Fibroblast of the conjunctiva (primary cell): ENCODE results near the gene S100A12.

ENCODE experiments used
- DNase-seq: peaks from one replicate; pipeline ENCODE4 v3.0.0-alpha.2; 2010; ENCODE audit warnings: low read depth

The S100A12 gene

DNA sequence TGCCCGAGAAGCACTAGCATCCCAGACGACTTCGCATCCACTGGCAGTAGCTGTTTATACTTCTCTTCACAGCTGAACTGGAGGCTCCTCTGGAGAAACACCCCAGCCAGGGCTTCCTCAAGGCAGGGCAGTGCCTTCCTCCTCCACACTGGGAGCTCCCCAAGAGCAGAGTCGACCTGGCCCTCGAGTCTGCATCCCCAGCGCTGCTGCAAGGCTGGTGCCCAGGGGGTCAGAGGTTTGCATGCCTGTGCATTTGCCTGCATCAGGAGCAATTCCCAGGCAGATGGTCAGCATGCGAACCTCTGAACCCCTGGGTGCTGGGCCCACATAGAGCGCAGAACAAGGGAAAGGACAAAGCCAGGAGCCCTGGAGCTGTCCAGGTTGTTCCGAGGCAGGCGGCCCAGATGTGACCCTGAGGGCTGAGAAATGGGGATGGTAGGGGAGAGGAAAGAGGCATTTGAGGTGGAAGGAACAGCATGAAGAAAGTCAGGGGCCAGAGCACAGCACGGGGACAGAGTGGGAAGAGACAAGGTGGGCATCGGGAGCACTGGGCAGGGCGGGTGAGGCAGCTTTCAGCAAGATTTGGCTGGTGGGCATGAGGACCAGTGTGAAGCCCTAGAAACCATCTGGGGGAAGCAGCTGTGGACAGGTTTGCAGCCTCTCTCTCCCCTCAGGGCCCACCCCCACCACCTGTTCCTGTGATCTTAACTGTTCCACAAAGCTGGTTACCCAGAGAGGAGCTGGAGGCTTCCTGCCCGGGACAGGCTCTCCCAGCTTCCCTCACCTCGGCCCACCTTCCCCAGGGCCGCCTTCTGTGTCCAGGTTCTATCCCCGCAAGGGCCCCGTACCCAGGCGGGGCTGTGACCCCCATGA, 21.9 kb upstream of the S100A12 start:
- DNase-seq = no peak

DNA sequence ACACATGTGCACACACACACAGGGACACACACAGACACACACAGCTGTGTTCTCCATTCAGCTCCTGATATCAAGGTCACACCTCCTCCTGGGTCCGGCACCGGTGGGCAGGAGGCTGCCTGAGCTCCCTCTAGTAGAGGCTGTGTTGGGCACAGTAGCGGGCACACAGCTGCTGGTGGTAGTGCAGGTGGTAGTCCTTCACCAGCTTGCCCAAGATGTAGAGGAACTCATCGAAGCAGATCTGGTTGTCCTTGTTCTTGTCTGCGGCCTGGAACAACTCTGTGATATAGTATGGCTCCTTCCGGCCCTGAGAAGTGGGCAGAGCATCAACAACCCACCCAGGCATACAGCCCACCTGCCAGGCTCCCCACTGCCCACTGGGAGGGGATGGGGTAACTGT, 21.0 kb upstream of the S100A12 start:
- DNase-seq = no peak

DNA sequence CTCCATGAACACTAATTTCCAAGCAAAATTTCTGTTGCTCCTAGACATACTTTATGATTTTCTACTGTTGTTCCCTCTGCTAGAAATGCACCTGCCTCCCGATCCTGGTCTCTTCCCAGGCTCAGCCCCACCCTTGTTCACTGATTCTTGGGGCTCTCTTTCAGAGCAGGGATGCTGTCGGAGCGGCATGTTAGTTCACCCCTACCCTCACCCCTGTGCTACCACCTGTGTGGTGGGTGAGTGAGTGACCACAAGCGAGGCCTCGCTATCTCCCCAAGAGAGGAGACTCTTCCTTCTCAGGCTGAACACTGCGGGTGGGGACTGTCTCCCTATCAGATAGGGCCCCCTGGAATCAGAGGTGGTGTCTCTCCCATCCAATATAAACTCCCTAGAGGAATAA, 20.4 kb upstream of the S100A12 start:
- DNase-seq = no peak

DNA sequence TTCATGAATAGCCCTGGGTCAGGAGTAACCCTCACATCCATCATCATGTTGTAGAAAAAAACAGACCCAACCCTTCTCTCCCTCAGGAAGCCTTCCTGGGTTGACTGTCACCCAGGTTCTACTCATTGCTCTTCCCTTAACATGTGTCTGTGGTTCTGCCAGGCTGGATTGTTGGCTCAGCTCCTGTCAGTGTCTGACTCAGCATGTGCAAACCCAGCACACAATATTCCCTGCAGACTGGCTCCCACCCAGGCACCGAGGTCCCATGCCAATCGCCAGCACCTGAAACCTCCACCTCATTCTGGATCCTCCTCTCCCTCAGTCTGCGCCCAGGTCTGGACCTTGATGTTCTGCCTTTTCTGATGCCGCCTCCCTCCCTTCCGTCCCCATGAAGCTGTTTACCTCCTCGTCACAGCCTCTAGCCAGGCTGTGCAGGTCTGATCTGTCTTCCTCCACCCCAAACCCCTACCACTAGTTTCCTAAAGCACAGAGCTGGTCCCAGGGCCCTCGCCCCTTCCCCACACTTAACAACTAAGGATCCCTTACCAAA, 19.8 kb upstream of the S100A12 start:
- no peak for DNase-seq

DNA sequence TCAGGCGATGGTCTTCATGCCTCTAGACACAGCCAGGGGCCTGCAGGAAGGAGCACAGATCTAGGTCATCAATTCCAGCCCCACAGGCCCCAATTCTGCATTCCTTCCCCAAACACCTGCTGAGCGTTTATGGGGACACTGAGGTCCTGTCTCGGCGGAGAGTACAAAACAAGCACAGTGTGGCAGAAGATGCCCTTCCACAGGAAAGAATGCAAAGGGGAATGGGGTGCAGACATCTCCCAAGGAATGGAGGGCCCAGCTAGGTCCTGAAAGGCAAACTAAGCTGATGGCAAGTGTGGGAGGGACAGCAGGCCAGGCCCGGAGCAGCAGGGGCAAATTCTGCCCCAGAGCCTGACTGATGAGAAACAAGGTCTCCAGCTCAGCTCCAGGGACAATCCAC, 19.0 kb upstream of the S100A12 start:
- DNase-seq = no peak

DNA sequence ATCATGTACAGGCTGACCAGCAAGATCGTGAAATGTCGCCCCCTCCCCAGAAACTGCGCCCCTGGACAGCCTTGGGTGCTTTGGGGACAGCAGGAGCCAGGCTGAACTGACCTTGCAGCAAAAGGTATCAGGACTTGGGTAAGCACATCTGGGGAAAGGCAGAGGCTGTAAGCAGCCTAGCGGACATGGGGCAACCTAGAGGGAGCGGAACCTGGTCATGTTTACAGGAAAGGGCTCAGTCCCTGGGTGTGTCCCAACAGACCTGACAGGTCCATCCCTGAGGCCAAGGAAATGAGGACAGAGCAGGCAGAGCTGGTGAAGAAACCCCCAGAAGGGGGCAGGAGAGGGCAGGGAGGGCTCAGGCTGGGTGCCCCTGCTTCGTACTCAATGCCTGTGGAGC, 18.5 kb upstream of the S100A12 start:
- no peak for DNase-seq

DNA sequence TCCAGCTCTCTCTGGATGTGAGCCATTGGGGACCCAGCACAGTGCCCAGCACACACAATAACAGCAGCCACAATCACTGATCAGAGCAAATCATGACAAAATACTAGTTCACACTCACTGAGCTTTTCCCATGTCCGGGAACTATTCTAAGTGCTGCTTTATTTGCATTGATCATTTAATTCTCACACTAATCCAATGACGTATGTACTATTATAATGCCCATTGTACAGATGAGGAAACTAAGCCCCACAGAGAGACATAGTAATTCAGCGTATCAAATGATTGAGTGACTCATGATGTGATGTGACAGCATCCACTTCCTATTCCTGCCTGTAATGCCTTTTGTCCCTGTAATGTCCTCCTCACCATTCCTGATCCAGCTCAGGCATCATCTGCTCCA, 17.4 kb upstream of the S100A12 start:
- no peak for DNase-seq

DNA sequence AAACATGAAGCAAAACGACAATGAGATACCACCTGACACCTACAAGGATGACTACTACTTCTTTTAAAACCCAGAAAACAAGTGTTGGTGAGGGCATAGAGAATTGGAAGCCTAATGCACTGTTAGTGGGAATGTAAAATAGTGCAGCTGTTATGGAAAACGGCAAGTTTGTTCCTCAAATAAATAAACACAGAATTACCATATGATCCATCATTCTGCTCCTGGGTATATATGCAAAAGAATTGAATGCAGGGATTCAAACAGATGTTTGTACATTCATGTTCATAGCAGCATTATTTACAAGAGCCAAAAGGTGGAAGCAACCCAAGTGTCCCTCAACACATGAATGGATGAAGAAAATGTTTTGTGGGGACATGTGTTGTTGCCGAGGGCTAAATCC, 16.8 kb upstream of the S100A12 start:
- no peak for DNase-seq

DNA sequence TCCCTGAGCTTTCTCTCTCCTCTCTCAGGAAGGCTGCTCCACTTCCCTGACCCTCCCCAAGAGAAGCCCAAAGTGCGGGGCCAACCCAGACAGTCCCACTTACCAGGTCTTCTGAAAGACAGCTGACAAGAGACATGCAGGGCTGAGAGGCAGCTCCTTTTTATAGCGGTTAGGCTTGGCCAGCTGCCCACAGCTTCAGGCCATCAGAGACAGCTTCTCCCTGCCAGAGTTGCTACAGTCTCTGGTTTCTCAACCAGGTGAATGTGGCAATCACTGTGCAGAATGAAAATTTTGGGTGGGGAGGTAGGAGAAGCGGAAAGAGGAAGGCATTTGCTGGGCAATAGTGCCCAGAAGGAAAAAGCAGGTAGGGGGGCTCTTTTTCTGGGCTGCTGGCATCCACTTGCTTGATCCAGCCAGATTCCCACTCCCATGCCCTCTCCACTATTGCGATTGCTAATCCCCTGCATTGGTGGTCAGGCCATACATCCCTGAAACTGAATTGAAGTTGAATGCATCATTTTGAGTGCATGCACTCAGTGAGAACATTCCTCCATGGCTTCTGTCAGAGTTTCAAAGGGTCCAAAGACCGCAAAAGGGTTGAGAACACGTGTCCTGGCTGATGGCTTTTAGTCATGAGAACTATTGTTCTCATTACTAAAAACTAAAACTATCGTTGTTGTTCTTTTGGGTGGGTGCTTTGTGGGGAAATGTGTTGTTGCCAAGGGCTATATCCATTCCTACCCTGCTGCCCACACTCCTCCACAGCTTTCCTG, 15.7 kb upstream of the S100A12 start, which contains the start of gene S100A8:
S100A8 (minus strand) TSS at position 136 of the 773 bp plus-strand sequence. CDS start 538 bp downstream, outside the sequence.
- DNase-seq = no peak

DNA sequence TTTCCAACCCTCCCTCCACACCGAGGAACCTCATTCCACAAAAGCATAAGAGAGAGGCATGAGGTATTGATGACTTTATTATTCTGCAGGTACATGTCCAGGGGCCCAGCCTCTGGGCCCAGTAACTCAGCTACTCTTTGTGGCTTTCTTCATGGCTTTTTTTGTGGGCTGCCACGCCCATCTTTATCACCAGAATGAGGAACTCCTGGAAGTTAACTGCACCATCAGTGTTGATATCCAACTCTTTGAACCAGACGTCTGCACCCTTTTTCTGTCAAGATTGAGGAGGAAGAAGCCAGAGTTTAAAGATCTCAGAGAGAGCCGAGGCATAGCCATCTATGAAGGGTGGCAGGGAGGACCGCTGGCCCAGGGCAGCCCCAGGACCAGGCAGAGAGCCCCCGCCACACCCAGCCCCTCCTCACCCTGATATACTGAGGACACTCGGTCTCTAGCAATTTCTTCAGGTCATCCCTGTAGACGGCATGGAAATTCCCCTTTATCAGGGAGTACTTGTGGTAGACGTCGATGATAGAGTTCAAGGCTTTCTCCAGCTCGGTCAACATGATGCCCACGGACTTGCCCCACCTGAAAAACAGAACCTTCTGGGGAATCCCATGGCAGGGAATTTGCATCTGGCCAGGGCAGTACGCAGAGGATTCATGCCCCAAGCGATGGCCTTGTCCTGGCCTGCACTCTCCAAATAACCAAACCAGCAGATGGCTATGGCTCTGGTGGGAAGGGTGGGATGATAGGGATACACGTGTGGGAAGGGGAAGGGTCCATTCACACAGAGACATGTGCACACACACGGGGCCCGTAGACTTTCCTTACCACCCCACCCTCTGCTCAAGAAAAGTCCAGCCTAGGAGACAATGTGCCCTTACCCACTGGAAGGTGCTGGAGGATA, 14.8 kb upstream of the S100A12 start:
- DNase-seq = no peak

DNA sequence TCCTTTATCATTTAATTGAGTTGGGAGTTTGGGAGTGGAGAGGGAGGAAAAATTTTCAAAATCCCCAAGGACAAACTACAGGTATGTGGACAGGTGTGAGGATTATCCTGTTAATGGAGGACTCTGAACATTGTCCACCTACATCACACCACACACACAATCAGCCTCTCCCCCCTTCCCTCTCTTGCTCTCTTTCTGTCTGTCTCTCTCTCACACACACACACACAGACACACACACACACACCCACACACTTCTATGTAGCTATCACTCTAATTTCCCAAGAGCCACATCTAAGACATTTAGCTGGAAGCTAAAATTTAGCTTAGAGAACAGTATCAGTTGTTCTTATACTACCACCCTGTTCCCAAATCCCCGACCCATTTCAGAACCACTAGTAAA, 14.0 kb upstream of the S100A12 start:
- no peak for DNase-seq

DNA sequence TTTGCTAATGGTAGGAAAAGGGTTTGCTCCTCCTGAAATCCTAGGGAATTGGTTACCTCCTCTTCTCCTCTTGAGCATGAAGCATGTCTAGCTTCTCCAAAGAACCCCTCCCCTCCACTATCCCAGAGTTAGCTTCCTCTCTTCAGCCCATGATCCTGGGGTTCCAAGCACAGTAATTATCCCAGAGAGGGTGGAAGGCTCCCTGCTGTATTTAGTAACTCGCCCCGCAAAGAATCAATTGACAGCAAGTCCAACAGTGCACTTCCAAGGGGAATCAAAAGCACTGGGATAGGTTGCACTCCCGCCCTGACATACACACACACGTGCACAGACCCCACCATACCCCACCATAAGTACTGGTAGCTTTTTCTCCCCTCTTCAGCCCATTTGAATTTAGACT, 12.4 kb upstream of the S100A12 start:
- no peak for DNase-seq

DNA sequence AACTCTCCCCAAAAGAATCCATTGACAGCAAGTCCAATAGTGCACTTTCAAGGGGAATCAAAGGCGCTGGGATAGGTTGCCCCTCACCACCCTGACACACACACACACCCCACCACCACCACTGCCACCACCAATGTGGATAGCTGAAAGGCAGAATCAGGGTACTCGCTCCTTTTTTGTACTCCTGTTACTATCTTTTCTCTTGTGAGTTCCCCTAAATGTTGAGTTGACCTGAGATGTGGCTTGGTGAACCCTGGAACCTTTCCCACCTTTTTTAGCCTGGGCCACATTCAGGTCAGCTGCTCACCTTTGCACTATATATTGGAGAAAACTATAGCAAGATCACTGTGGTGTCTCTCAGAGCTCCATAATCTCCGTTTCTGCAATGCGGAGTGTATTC, 11.6 kb upstream of the S100A12 start:
- no peak for DNase-seq

DNA sequence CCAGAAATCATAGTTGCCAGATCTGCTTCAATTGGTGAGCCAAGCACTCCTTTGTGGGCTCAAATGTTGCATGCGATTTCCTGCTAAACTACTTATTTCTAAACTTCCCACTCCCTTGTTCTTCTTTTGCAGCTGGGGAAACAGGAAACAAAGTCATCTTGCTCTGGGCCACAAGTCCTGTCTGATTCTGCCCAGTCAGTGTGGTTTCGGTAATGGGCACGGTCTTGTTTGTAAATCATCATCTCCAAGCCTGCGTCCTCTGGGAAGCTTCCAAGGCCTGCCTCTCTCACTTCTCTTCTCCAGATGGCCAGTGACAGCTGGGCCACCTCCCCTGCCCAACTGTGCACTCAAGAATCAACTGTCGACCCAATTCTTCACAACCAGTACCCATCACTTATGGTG, 11.1 kb upstream of the S100A12 start:
- DNase-seq = no peak

DNA sequence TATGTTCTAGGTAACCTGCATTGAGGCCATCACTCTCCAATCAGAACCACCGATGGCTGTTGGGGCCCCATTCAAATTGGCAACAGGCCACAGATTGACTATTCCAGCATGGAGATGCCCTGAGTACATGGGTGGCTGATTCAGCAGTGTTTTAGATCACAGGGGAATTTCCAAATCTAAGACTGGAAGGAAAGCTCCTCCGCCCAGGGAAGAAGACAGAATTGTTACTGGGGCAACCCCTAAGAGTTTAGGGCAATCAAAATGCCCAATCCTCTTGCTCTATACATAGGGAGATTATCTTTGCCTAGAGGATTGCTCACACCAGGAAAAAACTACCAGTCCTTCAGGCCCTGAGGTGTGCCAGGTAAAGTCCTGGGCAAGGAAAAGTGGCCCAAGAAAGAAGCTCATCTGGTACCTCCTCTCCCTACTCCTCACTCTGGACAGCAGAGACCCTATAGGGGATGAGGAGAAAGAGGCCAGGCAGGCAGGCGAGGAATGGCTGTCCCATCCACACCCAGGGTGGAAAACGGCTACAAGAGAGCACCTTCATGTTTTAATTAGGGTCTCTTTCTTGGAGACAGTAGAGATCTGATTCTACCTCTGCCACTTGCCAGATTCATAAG, 9.6 kb upstream of the S100A12 start:
- no peak for DNase-seq

DNA sequence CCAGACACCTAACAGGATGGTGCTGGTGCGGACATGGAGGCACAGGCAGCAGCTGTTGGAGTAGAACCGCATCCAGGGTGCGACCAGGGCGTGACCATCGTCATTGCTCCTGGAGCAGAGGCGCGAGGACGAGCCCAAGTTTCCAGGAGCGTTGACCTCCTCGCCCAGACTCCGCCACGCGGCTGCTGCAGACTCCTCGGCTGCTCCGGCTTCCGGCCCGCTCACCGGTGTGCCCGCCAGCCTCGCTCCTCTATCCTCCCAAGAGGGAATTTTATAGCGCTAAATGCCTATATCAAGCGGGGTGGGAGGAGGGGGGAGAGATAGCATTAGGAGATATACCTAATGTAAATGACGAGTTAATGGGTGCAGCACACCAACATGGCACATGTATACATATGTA, 5.3 kb upstream of the S100A12 start:
- DNase-seq = no peak

DNA sequence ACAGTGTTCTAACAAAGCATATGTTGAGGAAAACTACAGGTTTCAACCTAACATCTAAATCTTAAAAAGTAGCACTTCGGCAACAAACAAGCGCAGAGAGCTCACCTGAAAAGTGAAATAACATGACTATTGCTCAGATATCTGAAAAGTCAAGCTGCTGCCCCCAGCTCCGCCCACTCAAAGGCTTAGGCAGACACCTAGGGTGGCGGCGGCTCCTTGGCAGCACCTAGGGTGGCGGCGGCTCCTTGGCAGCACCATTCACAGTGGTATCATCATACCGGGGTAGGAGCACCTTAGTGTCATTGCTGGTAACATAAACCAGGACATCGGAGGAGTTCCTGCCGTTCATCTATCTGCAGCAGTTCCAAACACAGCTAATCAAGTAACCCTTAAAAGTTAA, 4.2 kb upstream of the S100A12 start:
- no peak for DNase-seq

DNA sequence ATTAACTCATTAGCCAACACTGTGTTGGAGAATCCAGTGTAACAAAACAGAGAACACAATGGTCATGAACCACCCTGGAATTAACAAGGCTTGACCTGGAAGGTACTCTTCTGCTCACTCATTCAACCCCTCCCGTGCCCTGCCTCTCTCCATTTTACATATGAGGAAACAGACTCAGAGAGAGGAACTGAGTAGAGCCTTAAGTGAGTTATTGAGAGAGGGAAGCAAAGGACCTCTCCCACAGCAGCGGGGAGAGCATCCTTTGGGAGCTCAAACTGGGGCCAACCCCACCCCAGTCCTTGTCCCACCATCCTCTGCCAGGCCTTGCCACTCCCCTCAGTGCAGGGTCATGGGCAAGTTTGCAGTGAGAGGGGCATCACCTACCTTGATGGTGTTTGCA, 1.4 kb downstream of the S100A12 start:
- DNase-seq = no peak

DNA sequence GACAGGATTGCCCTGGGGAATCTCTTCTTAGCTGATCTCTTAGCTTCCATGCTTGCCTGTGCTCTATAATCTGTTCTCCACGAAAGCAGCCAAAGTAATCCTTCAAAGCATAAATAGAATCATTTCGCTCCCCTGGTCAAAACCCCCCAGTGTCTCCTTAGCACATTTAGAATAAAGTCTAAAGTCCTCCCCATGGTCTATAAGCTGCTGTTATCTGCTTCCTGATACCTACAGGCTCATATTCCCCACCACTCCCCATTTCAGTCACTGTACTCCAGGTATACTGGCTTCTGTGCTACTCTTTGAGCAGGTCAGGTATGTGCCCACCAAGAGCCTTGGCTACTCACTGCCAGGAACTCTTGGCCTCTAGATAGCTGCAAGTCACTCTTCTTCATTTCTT, 2.9 kb downstream of the S100A12 start:
- no peak for DNase-seq

DNA sequence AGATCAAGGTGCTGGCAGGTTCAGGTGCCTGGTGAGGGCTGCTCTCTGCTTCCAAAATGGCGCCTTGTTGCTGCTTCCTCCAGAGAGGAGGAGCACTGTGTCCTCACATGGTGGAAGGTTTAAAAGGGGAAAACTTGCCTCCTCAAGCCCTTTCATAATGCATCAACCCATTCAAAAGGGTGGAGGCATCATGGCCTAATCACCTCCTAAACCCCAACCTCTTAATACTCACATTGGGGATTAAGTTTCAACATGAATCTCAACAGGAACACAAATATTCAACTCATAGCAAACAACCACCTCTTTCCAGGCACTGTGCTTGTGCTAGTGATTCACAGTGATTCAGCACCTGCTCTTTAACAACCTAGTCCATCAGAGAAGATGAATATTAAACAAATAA, 4.2 kb downstream of the S100A12 start:
- no peak for DNase-seq

DNA sequence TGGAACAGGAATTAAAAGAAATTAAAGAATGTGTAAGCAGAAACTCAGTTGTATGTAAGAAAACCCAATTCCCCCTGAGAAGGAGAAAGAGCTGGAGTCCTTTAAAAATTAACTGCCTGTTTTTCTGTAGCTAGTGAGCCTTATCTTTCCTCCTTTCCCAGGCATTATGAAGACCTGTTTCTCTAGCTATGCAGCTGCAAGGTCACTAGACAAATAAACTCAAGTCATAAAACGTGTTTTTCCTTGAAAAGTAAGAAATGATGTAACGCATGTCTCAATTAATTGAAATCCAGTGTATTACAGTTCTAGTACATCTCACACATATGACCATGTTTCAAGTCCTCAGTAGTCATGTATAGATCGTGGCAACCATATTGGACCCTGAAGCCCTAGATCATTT, 5.3 kb downstream of the S100A12 start:
- no peak for DNase-seq

DNA sequence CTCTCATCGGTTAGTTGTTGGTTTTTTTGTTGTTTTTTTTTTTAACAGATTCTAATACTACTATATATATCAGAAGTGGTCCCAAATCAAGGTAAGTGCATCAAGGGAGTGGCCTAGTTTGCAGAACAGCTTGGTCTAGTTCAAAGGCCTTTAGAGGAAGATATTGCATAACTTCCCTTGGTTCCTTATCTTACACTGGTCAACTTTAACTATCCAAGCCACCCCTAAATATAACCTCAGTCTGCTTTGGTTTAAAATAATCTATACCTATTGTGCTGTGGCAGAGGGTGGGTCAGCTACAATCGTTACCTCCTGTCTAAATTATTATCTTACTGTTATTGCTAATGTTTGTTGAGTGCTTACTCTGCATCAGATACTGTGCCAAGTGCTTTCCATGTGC, 6.9 kb downstream of the S100A12 start:
- DNase-seq = no peak
